Measurements from ENCODE around the gene TTLL9. TPM values are rescaled to one million over a fixed set of nuclear protein-coding genes. Genes with fewer than 3 reads are reported as not detected.
A peak's percentile ranks its signal among the peaks of the same experiment; 100 is the strongest.

Gene TTLL9
- total RNA-seq, 2 experiments from 2014 or later: not detected

DNA sequence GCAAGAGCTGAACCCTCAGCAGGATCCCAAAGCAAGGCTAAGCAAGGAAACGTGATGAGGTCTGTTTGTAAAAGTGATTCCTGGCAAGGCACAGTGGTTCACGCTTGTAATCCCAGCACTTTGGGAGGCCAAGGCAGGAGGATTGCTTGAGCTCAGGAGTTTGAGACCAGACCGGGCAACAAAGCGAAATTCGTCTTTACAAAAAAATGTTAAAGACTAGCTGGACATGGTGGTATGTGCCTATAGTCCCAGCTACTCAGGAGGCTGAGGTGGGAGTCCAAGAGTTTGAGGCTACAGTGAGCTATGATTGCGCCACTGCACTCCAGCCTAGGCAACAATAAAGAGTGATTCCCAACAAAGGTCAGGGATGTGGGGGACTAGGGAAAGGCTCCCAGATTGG is 93.5 kb downstream of the TTLL9 start:
- H3K27ac Mint-ChIP-seq: no peak overlapping the region
- no peaks in the 10 kb centered on the region for H3K9me3 Mint-ChIP-seq
- CTCF ChIA-PET: interaction anchor here (1.3 kb wide), 1 partner anchor 13 kb away, joined by 8 read pairs; the partner anchor contains the start of gene PDRG1
- H3K4me3 Mint-ChIP-seq: no peak overlapping the region
- DNase-seq: no peak
- POLR2A ChIA-PET: interaction anchor here (1.2 kb wide), 1 partner anchor 12 kb away, joined by 5 read pairs; the partner anchor contains the start of gene PDRG1
- no peaks in the 10 kb centered on the region for H3K36me3 Mint-ChIP-seq (ENCODE audit: low read depth)
- H3K27me3 Mint-ChIP-seq: peaks cover 33% of the 10 kb centered on the region
- peaks cover 6% of the 10 kb centered on the region for H3K4me1 Mint-ChIP-seq

DNA sequence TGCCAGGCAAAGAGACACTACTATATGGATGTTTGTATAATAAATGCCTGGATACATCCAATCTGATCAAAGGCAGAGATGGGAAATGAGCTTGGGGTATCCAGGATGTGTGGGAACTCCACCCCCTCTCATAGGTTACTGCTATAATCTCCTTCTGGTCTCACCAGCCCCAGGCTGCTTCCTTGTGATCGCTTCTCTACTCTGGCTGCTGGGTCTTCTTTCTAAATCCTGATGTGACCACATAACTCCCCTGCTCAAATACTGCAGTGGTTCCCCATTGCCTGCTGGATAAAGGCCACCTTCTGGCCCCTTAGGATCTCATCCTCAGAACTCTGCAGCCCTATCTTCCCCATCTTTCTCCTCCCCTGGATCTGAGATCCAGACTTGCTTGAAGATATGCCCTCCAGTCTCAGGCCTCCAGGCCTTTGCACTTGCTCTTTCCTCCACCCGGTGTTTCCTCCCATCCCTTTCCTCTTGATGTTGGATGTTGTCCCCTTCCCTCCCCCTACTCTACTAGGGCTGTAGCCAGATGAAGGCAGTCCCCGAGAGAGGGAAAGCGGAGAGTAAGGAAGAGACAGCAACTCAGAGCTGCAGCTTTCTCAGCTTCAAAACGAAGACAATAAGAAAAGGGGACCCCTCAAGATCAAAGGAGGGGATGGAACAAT is 96.7 kb downstream of the TTLL9 start:
- Mint-ChIP-seq H3K4me1 (peaks cover 8% of the 10 kb centered on the region), H3K9me3 (no peaks in the 10 kb centered on the region), H3K4me3 (no peak overlapping the region), H3K36me3 (ENCODE audit: low read depth) (no peaks in the 10 kb centered on the region), H3K27ac (no peak overlapping the region), H3K27me3 (peaks cover 38% of the 10 kb centered on the region)
- no peak for DNase-seq
- CTCF ChIA-PET: interaction anchor here (0.7 to 3.9 kb wide), 2 partner anchors 15 kb away, joined by 3 to 21 read pairs; partner anchors contain the start of gene PDRG1
- POLR2A ChIA-PET: interaction anchor here (1.5 kb wide), 1 partner anchor 16 kb away, joined by 5 read pairs; no protein-coding TSS in a partner anchor

DNA sequence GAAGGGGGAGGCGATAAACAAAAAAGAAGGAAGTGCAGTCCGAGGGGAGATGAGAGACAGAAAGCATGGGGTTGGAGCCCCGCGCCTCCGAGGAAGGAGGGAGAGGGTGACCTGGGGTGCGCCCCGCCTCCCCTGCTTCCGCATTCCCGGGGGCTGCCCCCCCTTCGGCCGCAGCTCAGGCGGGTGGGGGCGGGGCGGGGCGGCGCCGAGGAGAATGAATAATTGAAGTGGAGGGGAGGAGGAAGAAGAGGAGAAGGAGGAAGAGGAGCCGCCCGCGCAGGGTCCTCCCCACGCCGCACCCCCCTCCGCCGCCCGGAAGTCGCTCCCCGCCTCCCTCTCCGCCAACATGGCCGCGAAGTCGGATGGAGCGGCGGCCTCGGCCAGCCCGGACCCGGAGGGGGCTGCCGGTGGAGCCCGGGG is 97.4 kb downstream of the TTLL9 start, which contains the start of gene XKR7:
TSS of gene XKR7 (plus strand) at position 322 of the 420 bp plus-strand sequence. CDS start at position 347, 25 bp downstream.
- Mint-ChIP-seq H3K4me1 (peaks cover 8% of the 10 kb centered on the region), H3K27me3 (peaks cover 35% of the 10 kb centered on the region), H3K4me3 (peak within 1 kb of the TSS; percentile 64), H3K9me3 (no peaks in the 10 kb centered on the region), H3K36me3 (ENCODE audit: low read depth) (no peaks in the 10 kb centered on the region), H3K27ac (no peak within 1 kb of the TSS)
- POLR2A ChIA-PET: interaction anchor here (1.5 kb wide), 1 partner anchor 17 kb away, joined by 5 read pairs; no protein-coding TSS in a partner anchor
- no peak for DNase-seq
- CTCF ChIA-PET: interaction anchor here (3.9 kb wide), 1 partner anchor 16 kb away, joined by 21 read pairs; the partner anchor contains the start of gene PDRG1

- ChIA-PET POLR2A (interaction anchor here (1.5 kb wide), 1 partner anchor 18 kb away, joined by 5 read pairs; no protein-coding TSS in a partner anchor), CTCF (interaction anchor here (3.9 kb wide), 1 partner anchor 16 kb away, joined by 21 read pairs; the partner anchor contains the start of gene PDRG1)
- peak overlapping the region; percentile 64 for H3K4me3 Mint-ChIP-seq
- peaks cover 38% of the 10 kb centered on the region for H3K27me3 Mint-ChIP-seq
- H3K9me3 Mint-ChIP-seq: no peaks in the 10 kb centered on the region
- H3K4me1 Mint-ChIP-seq: peaks cover 8% of the 10 kb centered on the region
- DNase-seq: peak; percentile 84
- no peak overlapping the region for H3K27ac Mint-ChIP-seq
- no peaks in the 10 kb centered on the region for H3K36me3 Mint-ChIP-seq (ENCODE audit: low read depth)
Measured at GRCh38 chr20:31968291-31969126, 98.1 kb downstream of the TTLL9 start.

- no peak overlapping the region for H3K4me3 Mint-ChIP-seq
- no peak for DNase-seq
- ChIA-PET POLR2A (interaction anchor here (1.2 kb wide), 1 partner anchor 18 kb away, joined by 4 read pairs; the partner anchor contains the start of gene PDRG1), CTCF (interaction anchor here (3.9 kb wide), 1 partner anchor 18 kb away, joined by 21 read pairs; the partner anchor contains the start of gene PDRG1)
- H3K27ac Mint-ChIP-seq: no peak overlapping the region
- H3K36me3 Mint-ChIP-seq (ENCODE audit: low read depth): no peaks in the 10 kb centered on the region
- H3K4me1 Mint-ChIP-seq: peaks cover 8% of the 10 kb centered on the region
- no peaks in the 10 kb centered on the region for H3K9me3 Mint-ChIP-seq
- H3K27me3 Mint-ChIP-seq: peaks cover 38% of the 10 kb centered on the region
Measured at GRCh38 chr20:31969991-31970390, 99.6 kb downstream of the TTLL9 start.

DNA sequence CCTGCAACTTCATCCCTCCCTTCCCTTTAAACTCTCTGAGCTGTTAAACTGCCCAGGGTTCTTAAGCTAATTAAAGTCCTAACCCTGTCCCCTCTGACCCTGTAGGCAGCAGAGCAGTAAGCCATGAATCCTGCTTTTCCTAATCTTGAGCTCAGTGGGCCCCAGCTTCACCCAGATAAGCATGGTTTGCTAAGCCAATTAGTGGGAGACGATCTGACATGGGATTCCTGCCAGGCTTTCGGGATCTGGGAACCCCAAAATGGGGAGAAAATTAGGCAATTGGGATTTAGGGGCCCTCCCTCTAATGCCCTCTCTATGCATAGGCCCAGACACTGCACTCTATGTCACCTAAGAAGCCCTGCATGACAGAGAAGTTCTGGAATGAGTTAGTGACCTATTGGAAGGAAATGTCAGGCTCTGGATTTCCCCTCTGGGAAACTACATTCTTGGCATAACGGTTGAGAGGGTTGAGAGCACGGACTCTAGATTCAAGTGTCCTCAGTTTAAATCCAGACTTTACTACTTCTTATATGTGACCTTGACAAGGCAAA is 102.1 kb downstream of the TTLL9 start:
- no peak overlapping the region for H3K27ac Mint-ChIP-seq
- peaks cover 27% of the 10 kb centered on the region for H3K27me3 Mint-ChIP-seq
- peaks cover 5% of the 10 kb centered on the region for H3K4me1 Mint-ChIP-seq
- CTCF ChIA-PET: interaction anchor here (1.4 kb wide), 1 partner anchor 59 kb away, joined by 3 read pairs; no protein-coding TSS in a partner anchor
- no peak for DNase-seq
- H3K4me3 Mint-ChIP-seq: no peak overlapping the region
- H3K9me3 Mint-ChIP-seq: no peaks in the 10 kb centered on the region
- POLR2A ChIA-PET: no interaction called here
- no peaks in the 10 kb centered on the region for H3K36me3 Mint-ChIP-seq (ENCODE audit: low read depth)

GRCh38 chr20:31974296-31974695 is 103.9 kb downstream of the TTLL9 start:
- no peaks in the 10 kb centered on the region for H3K36me3 Mint-ChIP-seq (ENCODE audit: low read depth)
- no peak overlapping the region for H3K4me3 Mint-ChIP-seq
- H3K27ac Mint-ChIP-seq: no peak overlapping the region
- POLR2A ChIA-PET: no interaction called here
- H3K27me3 Mint-ChIP-seq: peaks cover 24% of the 10 kb centered on the region
- CTCF ChIA-PET: no interaction called here
- no peaks in the 10 kb centered on the region for H3K4me1 Mint-ChIP-seq
- H3K9me3 Mint-ChIP-seq: no peaks in the 10 kb centered on the region
- DNase-seq: no peak

DNA sequence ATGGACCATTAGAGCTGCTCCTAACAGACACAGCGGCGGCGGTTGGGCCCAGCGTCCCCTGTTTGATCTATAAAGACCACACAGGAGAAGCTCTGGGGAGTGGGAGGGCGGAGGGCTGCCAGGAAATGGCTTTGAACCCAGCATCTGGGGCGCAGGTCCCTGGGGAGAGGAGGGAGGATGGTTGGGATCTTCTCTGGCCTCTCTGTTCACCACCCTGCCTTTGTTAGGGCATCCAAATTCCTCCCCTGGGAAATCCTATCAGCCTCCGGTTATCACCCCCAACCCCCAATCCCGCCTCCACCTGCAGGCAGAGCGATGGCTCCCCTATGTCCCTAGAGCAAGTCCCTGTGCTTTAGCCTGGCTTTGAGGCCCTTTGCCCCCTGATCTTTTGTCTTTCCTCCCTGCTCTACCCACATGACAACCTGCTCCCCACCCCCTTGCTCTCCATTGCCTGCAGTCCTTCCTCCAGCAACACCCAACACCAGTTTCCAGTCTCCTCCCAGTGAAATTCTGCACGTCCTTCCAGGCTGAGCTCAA is 104.6 kb downstream of the TTLL9 start:
- no peaks in the 10 kb centered on the region for H3K36me3 Mint-ChIP-seq (ENCODE audit: low read depth)
- no peak overlapping the region for H3K27ac Mint-ChIP-seq
- CTCF ChIA-PET: interaction anchor here (1.1 kb wide), 1 partner anchor 23 kb away, joined by 3 read pairs; the partner anchor contains the start of gene PDRG1
- no peaks in the 10 kb centered on the region for H3K4me1 Mint-ChIP-seq
- H3K4me3 Mint-ChIP-seq: no peak overlapping the region
- POLR2A ChIA-PET: no interaction called here
- H3K27me3 Mint-ChIP-seq: peaks cover 19% of the 10 kb centered on the region
- no peaks in the 10 kb centered on the region for H3K9me3 Mint-ChIP-seq
- DNase-seq: no peak

DNA sequence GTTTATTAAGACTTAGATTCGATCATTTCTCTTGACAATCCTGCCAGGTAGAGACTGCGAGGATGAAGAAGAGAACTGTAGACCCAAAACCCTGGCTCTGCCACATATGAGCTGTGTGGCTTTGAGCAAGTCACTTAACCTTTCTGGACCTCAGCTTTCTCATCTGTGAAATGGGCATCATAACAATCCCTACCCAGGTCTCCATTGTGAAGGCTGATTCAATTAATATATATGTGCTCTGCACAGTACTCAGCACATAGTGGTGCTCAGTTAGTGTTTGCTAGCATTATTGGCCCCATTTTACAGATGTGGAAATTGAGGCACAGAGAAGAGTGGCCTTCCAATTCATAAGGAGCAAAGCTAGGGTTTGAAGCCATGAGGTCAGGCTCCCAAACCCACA is 105.4 kb downstream of the TTLL9 start:
- CTCF ChIA-PET: interaction anchor here (1.1 kb wide), 1 partner anchor 24 kb away, joined by 3 read pairs; the partner anchor contains the start of gene PDRG1
- Mint-ChIP-seq H3K9me3 (no peaks in the 10 kb centered on the region), H3K4me3 (no peak overlapping the region), H3K27me3 (peaks cover 16% of the 10 kb centered on the region), H3K36me3 (ENCODE audit: low read depth) (no peaks in the 10 kb centered on the region), H3K27ac (no peak overlapping the region), H3K4me1 (no peaks in the 10 kb centered on the region)
- POLR2A ChIA-PET: no interaction called here
- DNase-seq: no peak

- CTCF ChIA-PET: no interaction called here
- Mint-ChIP-seq H3K9me3 (no peaks in the 10 kb centered on the region), H3K27ac (no peak overlapping the region), H3K4me1 (no peaks in the 10 kb centered on the region), H3K36me3 (ENCODE audit: low read depth) (no peaks in the 10 kb centered on the region), H3K27me3 (peaks cover 18% of the 10 kb centered on the region), H3K4me3 (no peak overlapping the region)
- POLR2A ChIA-PET: no interaction called here
- no peak for DNase-seq
Measured at GRCh38 chr20:31977080-31977479, 106.6 kb downstream of the TTLL9 start.

DNA sequence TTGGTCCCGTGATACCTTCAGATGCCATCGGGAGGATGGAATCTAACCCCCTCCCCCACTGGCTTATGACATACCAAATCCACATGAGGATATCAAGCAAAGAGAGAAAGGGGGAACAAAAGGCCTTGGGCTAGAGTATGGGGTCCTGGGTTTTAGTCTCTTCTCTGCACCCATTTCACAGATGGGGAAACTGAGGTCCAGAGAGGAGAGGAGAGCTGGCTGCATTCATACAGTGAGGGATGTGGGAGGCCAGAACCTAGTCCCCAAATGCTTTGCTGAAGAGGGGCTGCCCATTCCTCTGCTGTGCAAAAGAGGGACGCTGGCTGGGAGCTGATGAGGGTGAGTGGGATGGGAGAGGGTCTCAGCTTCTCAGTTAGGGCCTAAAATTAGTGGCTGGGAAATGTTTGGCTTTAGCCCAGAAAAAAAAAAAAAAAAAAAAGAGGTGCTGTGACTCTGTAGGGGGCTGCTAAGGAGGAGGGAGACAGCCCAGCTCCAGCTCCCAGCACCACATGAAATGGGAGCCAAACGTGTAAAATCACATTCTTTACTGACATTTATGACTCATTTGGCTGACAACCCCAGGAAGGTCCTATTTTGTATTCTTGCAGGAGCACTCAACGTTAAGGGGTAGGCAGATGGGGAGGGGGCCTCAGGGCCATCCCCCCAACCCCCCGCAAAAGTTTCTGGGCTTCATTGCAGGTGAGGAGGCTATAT is 109.4 kb downstream of the TTLL9 start:
- Mint-ChIP-seq H3K27me3 (peaks cover 16% of the 10 kb centered on the region), H3K4me3 (no peak overlapping the region), H3K27ac (no peak overlapping the region), H3K36me3 (ENCODE audit: low read depth) (no peaks in the 10 kb centered on the region), H3K4me1 (no peaks in the 10 kb centered on the region), H3K9me3 (no peaks in the 10 kb centered on the region)
- ChIA-PET POLR2A (no interaction called here), CTCF (interaction anchor here (0.5 kb wide), 1 partner anchor 74 kb away, joined by 4 read pairs; no protein-coding TSS in a partner anchor)
- no peak for DNase-seq

GRCh38 chr20:31981784-31982183 is 111.3 kb downstream of the TTLL9 start:
- H3K4me3 Mint-ChIP-seq: no peak overlapping the region
- H3K9me3 Mint-ChIP-seq: no peaks in the 10 kb centered on the region
- CTCF ChIA-PET: no interaction called here
- no peak for DNase-seq
- H3K4me1 Mint-ChIP-seq: no peaks in the 10 kb centered on the region
- no peak overlapping the region for H3K27ac Mint-ChIP-seq
- H3K27me3 Mint-ChIP-seq: peaks cover 9% of the 10 kb centered on the region
- POLR2A ChIA-PET: no interaction called here
- H3K36me3 Mint-ChIP-seq (ENCODE audit: low read depth): no peaks in the 10 kb centered on the region
